ENCODE results near the gene SDHB.

DNA sequence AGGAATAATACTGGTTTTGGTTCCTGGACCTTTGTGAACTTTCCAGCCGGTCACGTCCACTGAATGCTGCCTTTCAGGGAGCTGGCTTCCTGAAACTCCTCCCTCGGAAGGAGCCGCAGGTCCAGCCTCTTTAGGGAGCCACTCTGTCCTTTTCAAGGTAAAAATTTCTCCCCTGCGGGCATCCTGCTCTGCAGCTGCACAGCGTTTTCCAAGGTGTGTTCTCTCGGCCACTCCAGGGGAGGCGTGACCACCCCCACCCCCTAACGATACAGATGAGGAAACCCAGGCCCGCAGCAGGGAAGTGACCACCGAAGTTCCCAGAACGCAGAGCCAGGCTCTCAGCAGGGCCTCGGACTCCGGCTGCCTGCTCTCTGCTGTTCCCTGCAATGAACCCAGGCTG is 44.0 kb upstream of the SDHB start:
- no peak for TF ChIP-seq EZH2 (IDR thresholded peaks at IDR 0.05)
- TF ChIP-seq POLR2AphosphoS5 (IDR thresholded peaks at IDR 0.05; ENCODE audit: borderline replicate concordance, low read depth, low read length) = no peak
- TF ChIP-seq FOXP2 (optimal IDR thresholded peaks at IDR 0.05; ENCODE audit: control extremely low read depth, extremely low read length, insufficient read depth) = no peak

Data from SK-N-MC (cell line).